Fibroblast of lung (primary cell): ENCODE results near the gene ADCY5. TPM values are rescaled to one million over a fixed set of nuclear protein-coding genes. Genes with fewer than 3 reads are reported as not detected.

Source experiments
- DNase-seq, 2 donors: peaks; one replicate each; pipeline versions ENCODE4 v3.0.0 to v3.0.0-alpha.2; 2010; ENCODE audit warnings: low read depth in 2 of 2
- H2AFZ ChIP-seq: 2 replicates; pipeline ENCODE4 v1.5.1; 2012; ENCODE audit warnings: low read length, control low read depth, inconsistent platforms
- H3K27ac ChIP-seq: 2 replicates; pipeline ENCODE4 v1.5.1; 2011; ENCODE audit warnings: low read length, control low read depth; ENCODE audit not compliant: insufficient read depth
- H3K27me3 ChIP-seq: 2 replicates; pipeline ENCODE4 v1.5.1; 2011; ENCODE audit warnings: mild to moderate bottlenecking, low read length; ENCODE audit not compliant: control insufficient read depth, insufficient read depth
- H3K36me3 ChIP-seq: 2 replicates; pipeline ENCODE4 v1.5.1; 2011; ENCODE audit warnings: low read length; ENCODE audit not compliant: control insufficient read depth, insufficient read depth
- H3K4me1 ChIP-seq: 2 replicates; pipeline ENCODE4 v1.5.1; 2011; ENCODE audit warnings: low read length; ENCODE audit not compliant: control insufficient read depth, insufficient read depth; ENCODE audit errors: extremely low read depth
- H3K4me2 ChIP-seq: 2 replicates; pipeline ENCODE4 v1.5.1; 2011; ENCODE audit warnings: low read length, control low read depth; ENCODE audit not compliant: insufficient read depth; ENCODE audit errors: extremely low read depth
- H3K4me3 ChIP-seq, 4 experiments: fragments of 200-600 bp in 1 of 4; sonication (generic) in 1 of 4; replicated peaks in 1 of 4; 2 replicates each; pipeline ENCODE4 v1.5.1; 2011 to 2016; ENCODE audit warnings: low read length in 4 of 4, low read depth in 3 of 4, mild to moderate bottlenecking in 3 of 4, control low read depth in 2 of 4, inconsistent platforms in 1 of 4, mixed read lengths in 1 of 4; ENCODE audit not compliant: insufficient read depth in 1 of 4; ENCODE audit errors: control extremely low read depth in 1 of 4
- H3K79me2 ChIP-seq: 2 replicates; pipeline ENCODE4 v1.5.1; 2012; ENCODE audit warnings: mild to moderate bottlenecking, low read length, inconsistent platforms; ENCODE audit not compliant: control insufficient read depth, insufficient read depth
- H3K9ac ChIP-seq: 2 replicates; pipeline ENCODE4 v1.5.1; 2011; ENCODE audit warnings: mild to moderate bottlenecking, low read length, control low read depth; ENCODE audit not compliant: insufficient read depth
- H3K9me3 ChIP-seq: 2 replicates; pipeline ENCODE4 v1.5.1; 2012; ENCODE audit warnings: low read depth, low read length; ENCODE audit not compliant: control insufficient read depth, insufficient read depth
- H4K20me1 ChIP-seq: 2 replicates; pipeline ENCODE4 v1.5.1; 2011; ENCODE audit warnings: low read length; ENCODE audit not compliant: control insufficient read depth, insufficient read depth; ENCODE audit errors: extremely low read depth
- CTCF ChIP-seq, 2 donors: IDR thresholded peaks in 1 of 2; conservative IDR thresholded peaks in 1 of 2; 1 replicate in 1 of 2; 2 replicates in 1 of 2; pipeline ENCODE4 v1.5.1; 2011 to 2012; ENCODE audit warnings: low read length in 2 of 2, control low read depth in 1 of 2, inconsistent platforms in 1 of 2, low read depth in 1 of 2, mild to moderate bottlenecking in 1 of 2
- EZH2 ChIP-seq: IDR thresholded peaks from 2 replicates; pipeline ENCODE4 v1.5.1; 2012; ENCODE audit warnings: low read length, control low read depth, mild to moderate bottlenecking; ENCODE audit errors: missing control alignments
- polyA plus RNA-seq, 2 donors: library from polyadenylated mRNA; depleted of rRNA in 1 of 2; stranded (reverse) in 1 of 2; unstranded in 1 of 2; fragments of >200 nt; gene quantifications; 2 replicates each; pipeline ENCODE4 v1.2.1, GENCODE V29; 2011 to 2012; ENCODE audit warnings: missing spikeins in 1 of 2
- total RNA-seq: library from RNA; depleted of rRNA; stranded (reverse); fragments of >200 nt; gene quantifications from 2 replicates; pipeline ENCODE4 v1.2.1, GENCODE V29; 2014

The ADCY5 gene
- total and polyA plus RNA-seq, 2 donors (not counting 1 experiment from before 2014, with no cell fraction given) = 0.11 to 0.50 TPM

GRCh38 chr3:123319760-123320159 lies 129.1 kb downstream of the ADCY5 start:
- peaks cover 13% of the 10 kb centered on the region for H3K27me3 ChIP-seq
- H3K4me1 ChIP-seq = no peaks in the 10 kb centered on the region
- H3K4me2 ChIP-seq = no peak overlapping the region
- H2AFZ ChIP-seq = no peak overlapping the region
- H3K9me3 ChIP-seq = no peaks in the 10 kb centered on the region
- H3K9ac ChIP-seq = no peak overlapping the region
- H3K27ac ChIP-seq = no peak overlapping the region
- DNase-seq = no peak
- no peaks in the 10 kb centered on the region for H3K36me3 ChIP-seq
- no peaks in the 10 kb centered on the region for H4K20me1 ChIP-seq
- H3K79me2 ChIP-seq = no peaks in the 10 kb centered on the region
- no peak overlapping the region for H3K4me3 ChIP-seq
- no peak for TF ChIP-seq CTCF (conservative IDR thresholded peaks at IDR 0.05 in 1 of 2, IDR thresholded peaks at IDR 0.05 in 1 of 2; ENCODE audit: low read depth in 1 of 2, low read length in 2 of 2)
- TF ChIP-seq EZH2 = no peak

- no peak for DNase-seq
- TF ChIP-seq CTCF (conservative IDR thresholded peaks at IDR 0.05 in 1 of 2, IDR thresholded peaks at IDR 0.05 in 1 of 2; ENCODE audit: low read depth in 1 of 2, low read length in 2 of 2) = no peak
These were observed 130.5 kb downstream of the ADCY5 start for GRCh38 chr3:123318374-123318773.

GRCh38 chr3:123317716-123318115 lies 131.2 kb downstream of the ADCY5 start:
- no peak for DNase-seq
- Histone ChIP-seq H2AFZ (no peak overlapping the region), H3K27ac (no peak overlapping the region), H3K36me3 (no peaks in the 10 kb centered on the region), H3K27me3 (peaks cover 14% of the 10 kb centered on the region), H3K79me2 (no peaks in the 10 kb centered on the region), H3K9ac (no peak overlapping the region), H3K4me1 (no peaks in the 10 kb centered on the region), H3K9me3 (no peaks in the 10 kb centered on the region), H3K4me2 (no peak overlapping the region), H3K4me3 (no peak overlapping the region), H4K20me1 (no peaks in the 10 kb centered on the region)
- no peak for TF ChIP-seq CTCF (conservative IDR thresholded peaks at IDR 0.05 in 1 of 2, IDR thresholded peaks at IDR 0.05 in 1 of 2; ENCODE audit: low read depth in 1 of 2, low read length in 2 of 2)

More at GRCh38 chr3:123318374-123318773, 130.5 kb downstream of the ADCY5 start:
- Histone ChIP-seq H4K20me1 (no peaks in the 10 kb centered on the region), H2AFZ (no peak overlapping the region), H3K4me1 (no peaks in the 10 kb centered on the region), H3K4me3 (no peak overlapping the region), H3K9me3 (no peaks in the 10 kb centered on the region), H3K27me3 (peaks cover 13% of the 10 kb centered on the region), H3K4me2 (no peak overlapping the region), H3K9ac (no peak overlapping the region), H3K36me3 (no peaks in the 10 kb centered on the region), H3K27ac (no peak overlapping the region), H3K79me2 (no peaks in the 10 kb centered on the region)
